ENCODE measurements around the gene CDC123.

CDC123 gene

DNA sequence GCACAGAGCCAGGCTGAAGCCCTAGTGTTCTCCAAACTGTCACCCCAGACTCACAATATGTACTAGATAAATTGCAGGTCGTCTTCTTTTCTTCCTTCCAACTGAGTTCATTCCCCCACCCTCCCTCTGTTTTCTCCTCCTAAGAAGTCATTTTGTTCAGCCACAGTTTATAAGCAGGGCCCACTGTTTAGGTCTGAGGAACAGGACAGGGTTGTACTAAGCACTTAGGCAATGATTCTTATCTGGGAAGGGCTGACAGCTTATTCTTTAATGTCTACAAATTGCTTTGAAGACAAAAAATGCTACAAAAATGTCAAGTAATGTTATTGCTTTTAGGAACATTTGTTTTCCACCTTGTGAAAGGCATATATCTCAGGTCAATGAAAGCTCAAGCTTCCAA is 59.1 kb downstream of the CDC123 start:
- Histone ChIP-seq H3K4ac (ENCODE audit: low read depth, low read length) (no peak overlapping the region), H2BK5ac (ENCODE audit: low read depth, low read length, poor library complexity) (no peak overlapping the region), H3K79me2 (ENCODE audit: control insufficient read depth, insufficient read depth, low read length, poor library complexity) (no peaks in the 10 kb centered on the region), H3K27ac (ENCODE audit: low read depth, low read length) (no peak overlapping the region), H3K4me2 (ENCODE audit: low read length) (no peak overlapping the region), H4K8ac (ENCODE audit: low read depth, low read length) (no peak overlapping the region), H3K23ac (ENCODE audit: low read length) (no peak overlapping the region), H4K12ac (ENCODE audit: low read depth, low read length) (no peak overlapping the region), H3K27me3 (ENCODE audit: insufficient read depth, low read length) (no peaks in the 10 kb centered on the region), H3K4me1 (ENCODE audit: control insufficient read depth in 1 of 2, insufficient read depth in 2 of 2, low read length in 2 of 2) (no peaks in the 10 kb centered on the region), H3K79me1 (ENCODE audit: low read length) (no peaks in the 10 kb centered on the region), H3K18ac (ENCODE audit: low read length) (no peak overlapping the region), H2AK5ac (ENCODE audit: low read length) (no peak overlapping the region), H3K9me3 (ENCODE audit: insufficient read depth, low read depth, low read length) (peaks cover 2% of the 10 kb centered on the region), H4K91ac (ENCODE audit: low read depth, low read length) (no peak overlapping the region), H2BK120ac (ENCODE audit: insufficient read depth, low read length, poor library complexity) (no peak overlapping the region), H3K36me3 (ENCODE audit: control insufficient read depth in 1 of 2, insufficient read depth in 2 of 2, low read length in 2 of 2) (peaks cover 3 to 6% of the 10 kb centered on the region in 2 experiments), H3K9ac (ENCODE audit: low read length) (no peak overlapping the region), H3K4me3 (ENCODE audit: low read depth, low read length) (no peak overlapping the region), H2BK12ac (ENCODE audit: low read length) (no peak overlapping the region), H2AFZ (ENCODE audit: insufficient read depth, low read length, poor library complexity) (no peak overlapping the region), H3K14ac (ENCODE audit: low read length) (no peak overlapping the region)
- no CpG with 5 or more reads among the region's 1 CpG for WGBS (ENCODE audit: extremely low coverage, insufficient coverage, insufficient read length)
- DNase-seq = no peak

DNA sequence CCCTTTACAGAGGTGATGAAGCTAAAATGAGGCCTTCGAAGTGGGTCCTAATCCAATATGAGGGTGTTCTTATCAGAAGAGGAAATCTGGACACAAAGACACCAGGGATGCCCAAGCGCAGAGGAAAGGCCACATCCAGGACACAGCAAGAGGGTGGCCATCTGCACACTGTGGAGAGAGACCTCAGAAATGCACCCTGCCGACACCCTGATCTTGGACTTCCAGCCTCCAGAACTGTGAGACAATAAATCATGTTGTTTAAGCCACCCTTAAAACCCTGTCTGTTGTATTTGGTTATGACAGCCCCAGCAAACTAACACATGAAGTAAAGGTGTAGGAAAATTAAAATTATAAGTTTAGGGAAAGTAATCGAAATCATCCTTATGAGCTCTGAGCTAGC is 64.0 kb downstream of the CDC123 start:
- no peak for DNase-seq
- H4K91ac ChIP-seq (ENCODE audit: low read depth, low read length) = no peak overlapping the region
- H3K4me1 ChIP-seq (ENCODE audit: control insufficient read depth in 1 of 2, insufficient read depth in 2 of 2, low read length in 2 of 2) = peaks cover 0 to 2% of the 10 kb centered on the region in 2 experiments
- H4K8ac ChIP-seq (ENCODE audit: low read depth, low read length) = no peak overlapping the region
- no peak overlapping the region for H3K14ac ChIP-seq (ENCODE audit: low read length)
- H2BK5ac ChIP-seq (ENCODE audit: low read depth, low read length, poor library complexity) = no peak overlapping the region
- no peak overlapping the region for H3K23ac ChIP-seq (ENCODE audit: low read length)
- no peaks in the 10 kb centered on the region for H3K36me3 ChIP-seq (ENCODE audit: control insufficient read depth in 1 of 2, insufficient read depth in 2 of 2, low read length in 2 of 2)
- no peak overlapping the region for H2BK120ac ChIP-seq (ENCODE audit: insufficient read depth, low read length, poor library complexity)
- no peak overlapping the region for H3K18ac ChIP-seq (ENCODE audit: low read length)
- no peaks in the 10 kb centered on the region for H3K79me1 ChIP-seq (ENCODE audit: low read length)
- no peaks in the 10 kb centered on the region for H3K27me3 ChIP-seq (ENCODE audit: insufficient read depth, low read length)
- H3K4me3 ChIP-seq (ENCODE audit: low read depth, low read length) = no peak overlapping the region
- H3K9me3 ChIP-seq (ENCODE audit: insufficient read depth, low read depth, low read length) = no peaks in the 10 kb centered on the region
- no peak overlapping the region for H4K12ac ChIP-seq (ENCODE audit: low read depth, low read length)
- H2AFZ ChIP-seq (ENCODE audit: insufficient read depth, low read length, poor library complexity) = no peak overlapping the region
- H2BK12ac ChIP-seq (ENCODE audit: low read length) = no peak overlapping the region
- H3K4me2 ChIP-seq (ENCODE audit: low read length) = no peak overlapping the region
- no CpG with 5 or more reads among the region's 4 CpGs for WGBS (ENCODE audit: extremely low coverage, insufficient coverage, insufficient read length)
- no peak overlapping the region for H3K9ac ChIP-seq (ENCODE audit: low read length)
- no peaks in the 10 kb centered on the region for H3K79me2 ChIP-seq (ENCODE audit: control insufficient read depth, insufficient read depth, low read length, poor library complexity)
- H3K4ac ChIP-seq (ENCODE audit: low read depth, low read length) = no peak overlapping the region
- H3K27ac ChIP-seq (ENCODE audit: low read depth, low read length) = no peak overlapping the region
- no peak overlapping the region for H2AK5ac ChIP-seq (ENCODE audit: low read length)

DNA sequence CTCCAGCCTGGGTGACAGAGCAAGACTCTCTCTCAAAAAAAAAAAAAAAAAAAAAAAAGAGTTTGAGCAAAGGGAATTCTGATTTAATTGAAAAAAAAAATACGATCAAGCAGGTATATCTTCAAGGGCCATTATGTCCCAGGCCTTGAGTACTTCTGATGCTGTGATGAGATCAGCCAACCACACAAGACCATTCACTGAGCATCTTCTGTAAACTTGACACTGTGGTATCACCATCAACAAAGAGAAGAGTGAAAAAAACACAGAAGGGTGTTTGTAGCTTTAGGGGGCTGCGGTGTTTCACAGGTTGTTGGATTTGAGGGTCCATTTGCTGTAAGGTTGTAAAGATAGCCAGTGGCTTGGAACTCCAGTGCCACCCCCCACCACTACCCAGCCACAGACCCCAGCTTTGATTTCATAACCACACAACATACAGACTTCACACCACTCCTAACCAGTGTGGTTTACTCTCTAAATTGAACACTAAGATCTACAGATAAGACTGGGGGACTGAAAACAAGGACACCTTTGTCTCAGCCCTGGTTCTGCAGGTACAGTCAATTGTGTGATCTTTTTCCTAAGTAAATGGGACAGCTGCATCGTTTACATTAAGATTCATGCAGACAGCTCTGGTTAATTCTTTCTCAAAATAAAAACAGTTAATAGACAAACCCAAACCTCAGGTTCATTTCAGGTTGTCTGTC is 66.4 kb downstream of the CDC123 start:
- Histone ChIP-seq H3K9me3 (ENCODE audit: insufficient read depth, low read depth, low read length) (no peaks in the 10 kb centered on the region), H3K14ac (ENCODE audit: low read length) (no peak overlapping the region), H2AK5ac (ENCODE audit: low read length) (no peak overlapping the region), H2BK120ac (ENCODE audit: insufficient read depth, low read length, poor library complexity) (no peak overlapping the region), H3K4me1 (ENCODE audit: control insufficient read depth in 1 of 2, insufficient read depth in 2 of 2, low read length in 2 of 2) (peaks cover 0 to 2% of the 10 kb centered on the region in 2 experiments), H4K8ac (ENCODE audit: low read depth, low read length) (no peak overlapping the region), H4K12ac (ENCODE audit: low read depth, low read length) (no peak overlapping the region), H4K91ac (ENCODE audit: low read depth, low read length) (no peak overlapping the region), H3K27ac (ENCODE audit: low read depth, low read length) (no peak overlapping the region), H3K9ac (ENCODE audit: low read length) (no peak overlapping the region), H3K18ac (ENCODE audit: low read length) (no peak overlapping the region), H3K4me3 (ENCODE audit: low read depth, low read length) (no peak overlapping the region), H3K79me2 (ENCODE audit: control insufficient read depth, insufficient read depth, low read length, poor library complexity) (no peaks in the 10 kb centered on the region), H3K4me2 (ENCODE audit: low read length) (no peak overlapping the region), H2AFZ (ENCODE audit: insufficient read depth, low read length, poor library complexity) (no peak overlapping the region), H2BK5ac (ENCODE audit: low read depth, low read length, poor library complexity) (no peak overlapping the region), H3K79me1 (ENCODE audit: low read length) (no peaks in the 10 kb centered on the region), H2BK12ac (ENCODE audit: low read length) (no peak overlapping the region), H3K27me3 (ENCODE audit: insufficient read depth, low read length) (no peaks in the 10 kb centered on the region), H3K4ac (ENCODE audit: low read depth, low read length) (no peak overlapping the region), H3K36me3 (ENCODE audit: control insufficient read depth in 1 of 2, insufficient read depth in 2 of 2, low read length in 2 of 2) (no peaks in the 10 kb centered on the region), H3K23ac (ENCODE audit: low read length) (no peak overlapping the region)
- DNase-seq = no peak
- no CpG with 5 or more reads among the region's 3 CpGs for WGBS (ENCODE audit: extremely low coverage, insufficient coverage, insufficient read length)

DNA sequence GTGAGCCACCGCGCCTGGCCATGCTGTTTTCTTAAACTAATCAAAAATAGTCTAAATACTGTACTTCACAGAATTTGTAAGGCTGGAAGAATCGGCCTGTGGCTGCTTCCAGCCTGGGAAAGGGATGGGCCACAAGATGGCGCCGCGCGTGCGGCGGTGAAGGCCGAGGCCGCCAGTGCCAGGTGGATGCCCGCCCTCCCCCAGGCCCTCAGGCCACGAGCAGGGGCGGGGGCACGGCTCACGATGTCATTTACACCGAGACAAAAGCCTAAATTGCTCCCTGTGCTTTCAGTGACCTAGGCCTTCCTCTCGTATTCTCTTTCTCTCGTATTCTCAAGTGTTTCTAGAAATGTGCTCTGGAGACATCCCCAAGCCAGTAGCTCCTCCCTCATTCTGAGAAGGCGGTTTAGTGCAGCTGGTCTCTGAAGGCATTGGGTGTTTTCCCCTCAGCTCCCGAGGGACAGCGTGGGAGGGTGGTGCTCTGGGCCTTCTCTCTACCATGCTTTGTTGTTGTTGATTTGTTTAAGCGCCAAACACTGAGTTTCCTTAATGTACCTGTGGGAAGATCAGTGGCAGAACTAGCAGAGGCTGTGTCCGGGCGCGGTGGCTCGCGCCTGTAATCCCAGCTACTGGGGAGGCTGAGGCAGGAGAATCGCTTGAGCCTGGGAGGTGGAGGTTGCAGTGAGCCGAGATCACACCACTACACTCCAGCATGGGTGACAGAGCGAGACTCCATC is 68.4 kb downstream of the CDC123 start:
- no peak overlapping the region for H3K23ac ChIP-seq (ENCODE audit: low read length)

More for the DNA sequence above, 68.4 kb downstream of the CDC123 start:
- no peak overlapping the region for H3K4me3 ChIP-seq (ENCODE audit: low read depth, low read length)
- peaks cover 0 to 4% of the 10 kb centered on the region in 2 experiments for H3K4me1 ChIP-seq (ENCODE audit: control insufficient read depth in 1 of 2, insufficient read depth in 2 of 2, low read length in 2 of 2)
- no peak overlapping the region for H4K12ac ChIP-seq (ENCODE audit: low read depth, low read length)
- H2BK120ac ChIP-seq (ENCODE audit: insufficient read depth, low read length, poor library complexity) = no peak overlapping the region
- no peak overlapping the region for H2BK12ac ChIP-seq (ENCODE audit: low read length)
- no peaks in the 10 kb centered on the region for H3K79me1 ChIP-seq (ENCODE audit: low read length)
- H3K9ac ChIP-seq (ENCODE audit: low read length) = no peak overlapping the region
- no peak overlapping the region for H3K14ac ChIP-seq (ENCODE audit: low read length)
- no peak overlapping the region for H4K91ac ChIP-seq (ENCODE audit: low read depth, low read length)
- no peaks in the 10 kb centered on the region for H3K79me2 ChIP-seq (ENCODE audit: control insufficient read depth, insufficient read depth, low read length, poor library complexity)
- H2BK5ac ChIP-seq (ENCODE audit: low read depth, low read length, poor library complexity) = no peak overlapping the region
- H3K36me3 ChIP-seq (ENCODE audit: control insufficient read depth in 1 of 2, insufficient read depth in 2 of 2, low read length in 2 of 2) = no peaks in the 10 kb centered on the region
- peak overlapping the region; percentile 61 for H3K4me2 ChIP-seq (ENCODE audit: low read length)
- no peak overlapping the region for H3K18ac ChIP-seq (ENCODE audit: low read length)
- H2AFZ ChIP-seq (ENCODE audit: insufficient read depth, low read length, poor library complexity) = peak overlapping the region; percentile 80
- no peak overlapping the region for H3K27ac ChIP-seq (ENCODE audit: low read depth, low read length)
- H4K8ac ChIP-seq (ENCODE audit: low read depth, low read length) = no peak overlapping the region
- H3K27me3 ChIP-seq (ENCODE audit: insufficient read depth, low read length) = no peaks in the 10 kb centered on the region
- peak; percentile 68 to 70 for DNase-seq
- no peaks in the 10 kb centered on the region for H3K9me3 ChIP-seq (ENCODE audit: insufficient read depth, low read depth, low read length)
- H2AK5ac ChIP-seq (ENCODE audit: low read length) = no peak overlapping the region
- no peak overlapping the region for H3K4ac ChIP-seq (ENCODE audit: low read depth, low read length)
- no CpG with 5 or more reads among the region's 31 CpGs for WGBS (ENCODE audit: extremely low coverage, insufficient coverage, insufficient read length)
